WERI-Rb-1 (cell line): ENCODE measurements around the gene KLHL14.

Source experiments
- DNase-seq: peaks from one replicate; pipeline ENCODE4 v3.0.0-alpha.2; 2020
- H3K27ac ChIP-seq: fragments of 250-450 bp; sonication (Bioruptor Pico); 2 replicates; pipeline ENCODE4 v1.5.1; 2020; ENCODE audit warnings: mild to moderate bottlenecking, moderate library complexity
- H3K27me3 ChIP-seq: fragments of 250-450 bp; sonication (Bioruptor Pico); 2 replicates; pipeline ENCODE4 v1.5.1; 2021; ENCODE audit warnings: mild to moderate bottlenecking, low read depth, moderate library complexity; ENCODE audit not compliant: insufficient read depth, severe bottlenecking
- H3K36me3 ChIP-seq: fragments of 250-450 bp; sonication (Bioruptor Pico); 2 replicates; pipeline ENCODE4 v1.5.1; 2020; ENCODE audit warnings: mild to moderate bottlenecking, moderate library complexity
- H3K4me3 ChIP-seq: 2 replicates; pipeline ENCODE4 v1.5.1; 2011; ENCODE audit warnings: low read depth, mild to moderate bottlenecking, control low read depth, low read length
- H3K9me3 ChIP-seq: fragments of 250-450 bp; sonication (Bioruptor Pico); 2 replicates; pipeline ENCODE4 v1.5.1; 2021; ENCODE audit warnings: mild to moderate bottlenecking, moderate library complexity; ENCODE audit not compliant: severe bottlenecking
- CTCF ChIP-seq: IDR thresholded peaks from 2 replicates; pipeline ENCODE4 v1.5.1; 2011; ENCODE audit warnings: low read depth, mild to moderate bottlenecking, control low read depth, inconsistent platforms, low read length

The KLHL14 gene

GRCh38 chr18:32750328-32750727 lies 22.5 kb downstream of the KLHL14 start:
- Histone ChIP-seq H3K27ac (no peak overlapping the region), H3K4me3 (no peak overlapping the region), H3K27me3 (peaks cover 21% of the 10 kb centered on the region), H3K9me3 (no peaks in the 10 kb centered on the region), H3K36me3 (no peaks in the 10 kb centered on the region)
- TF ChIP-seq CTCF, result no peak
- DNase-seq, result no peak

DNA sequence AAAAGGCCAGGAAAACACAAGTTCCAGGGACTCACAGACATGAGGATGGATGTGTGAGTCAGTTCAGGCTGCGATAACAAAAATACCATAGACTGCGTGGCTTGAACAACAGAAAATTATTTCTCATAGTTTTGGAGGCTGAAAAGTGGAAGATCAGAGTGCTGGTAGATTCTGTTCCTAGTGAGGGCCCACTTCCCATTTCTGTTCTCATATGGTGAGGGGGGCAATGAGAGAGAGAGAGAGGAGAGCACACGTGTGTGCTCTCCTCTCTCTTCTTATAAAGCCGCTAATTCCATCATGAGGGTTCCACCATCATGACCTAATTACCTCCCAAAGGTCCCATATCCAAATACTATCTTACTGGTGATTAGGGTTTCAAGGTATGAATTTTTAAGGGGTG lies 23.0 kb downstream of the KLHL14 start:
- H3K27me3 ChIP-seq, result peaks cover 17% of the 10 kb centered on the region
- no peak for DNase-seq
- no peaks in the 10 kb centered on the region for H3K36me3 ChIP-seq
- no peak overlapping the region for H3K27ac ChIP-seq
- no peak for TF ChIP-seq CTCF
- no peak overlapping the region for H3K4me3 ChIP-seq
- H3K9me3 ChIP-seq, result no peaks in the 10 kb centered on the region

DNA sequence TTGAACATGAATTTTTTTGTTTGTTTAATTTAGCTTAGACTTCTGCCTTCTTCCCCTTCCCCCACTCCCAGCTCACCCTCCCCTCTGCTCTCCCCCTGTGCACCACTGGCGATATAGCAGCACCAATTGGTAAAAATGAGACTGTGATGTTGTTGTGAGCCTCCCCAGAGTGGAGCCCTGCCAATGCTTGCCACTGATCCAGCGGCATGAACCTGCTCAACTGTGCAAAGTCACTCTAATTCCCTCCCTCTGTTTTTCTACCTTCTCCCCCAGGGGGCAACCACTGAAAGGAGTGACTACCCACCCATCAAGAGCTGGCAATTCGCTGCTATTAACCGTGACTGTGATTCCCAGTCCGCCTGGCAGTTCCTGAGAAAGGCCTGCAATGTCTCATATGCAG lies 30.2 kb downstream of the KLHL14 start:
- Histone ChIP-seq H3K27me3 (peaks cover 38% of the 10 kb centered on the region), H3K4me3 (no peak overlapping the region), H3K27ac (no peak overlapping the region), H3K9me3 (no peaks in the 10 kb centered on the region), H3K36me3 (no peaks in the 10 kb centered on the region)
- no peak for TF ChIP-seq CTCF
- no peak for DNase-seq

DNA sequence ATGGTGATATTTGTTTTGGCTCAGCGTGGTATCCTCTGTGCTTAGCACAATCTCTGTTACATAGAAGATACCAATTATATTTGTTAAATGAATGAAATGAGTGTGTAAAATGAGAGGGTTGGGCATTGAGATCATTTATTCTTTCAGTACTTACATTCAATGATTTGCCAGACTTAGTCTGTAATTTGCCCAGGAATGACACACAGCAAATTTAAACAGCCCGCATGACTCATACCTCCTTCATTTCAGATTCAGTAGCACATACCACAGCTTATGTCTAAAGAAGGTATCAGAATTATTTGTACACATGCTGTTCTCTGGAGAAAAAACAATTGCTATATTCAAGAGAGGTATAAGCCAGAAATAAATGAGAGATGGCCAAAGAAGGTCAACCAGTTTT lies 37.0 kb downstream of the KLHL14 start:
- no peaks in the 10 kb centered on the region for H3K9me3 ChIP-seq
- peaks cover 17% of the 10 kb centered on the region for H3K27me3 ChIP-seq
- no peaks in the 10 kb centered on the region for H3K36me3 ChIP-seq
- DNase-seq, result no peak
- no peak overlapping the region for H3K4me3 ChIP-seq
- TF ChIP-seq CTCF, result no peak
- no peak overlapping the region for H3K27ac ChIP-seq

DNA sequence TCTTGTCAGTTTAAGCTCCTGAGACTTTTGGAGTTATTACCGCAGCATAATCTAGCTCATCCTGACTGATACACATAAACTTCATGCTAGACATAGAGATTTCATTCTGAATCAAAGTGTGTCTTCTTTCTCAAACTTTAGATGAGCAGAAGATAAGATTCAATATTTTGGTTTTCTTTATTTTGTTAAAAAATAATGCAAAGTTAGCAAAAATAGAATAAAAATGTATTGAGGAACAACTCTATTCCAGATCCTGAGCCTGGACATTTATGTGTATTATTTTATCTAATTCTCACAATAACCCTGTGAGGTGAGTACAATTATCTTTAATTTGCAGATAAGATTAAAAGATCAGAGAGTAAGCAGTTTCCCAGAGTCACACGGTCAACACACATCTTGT lies 38.4 kb downstream of the KLHL14 start:
- H3K27me3 ChIP-seq, result peaks cover 10% of the 10 kb centered on the region
- H3K9me3 ChIP-seq, result no peaks in the 10 kb centered on the region
- no peak overlapping the region for H3K27ac ChIP-seq
- no peak for DNase-seq
- H3K4me3 ChIP-seq, result no peak overlapping the region
- no peak for TF ChIP-seq CTCF
- H3K36me3 ChIP-seq, result no peaks in the 10 kb centered on the region

DNA sequence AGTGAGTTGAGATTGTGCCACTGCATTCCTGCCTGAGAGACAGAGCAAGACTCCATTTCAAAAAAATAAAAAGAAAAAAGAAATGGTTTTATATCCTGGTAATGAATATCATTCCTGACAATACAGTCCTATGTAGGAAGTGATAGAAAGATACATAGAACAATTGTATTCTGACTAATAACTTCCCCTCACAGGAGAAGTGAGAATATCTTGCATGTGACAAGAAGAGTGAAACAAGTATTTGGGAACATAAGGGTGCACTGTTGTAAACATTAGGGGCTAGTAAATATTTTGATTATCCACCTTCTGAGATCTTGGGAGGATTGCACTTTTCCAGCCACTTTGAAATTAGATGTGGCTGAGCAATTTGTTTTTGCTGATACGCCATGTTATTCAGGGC lies 40.7 kb downstream of the KLHL14 start:
- no peak for TF ChIP-seq CTCF
- Histone ChIP-seq H3K4me3 (no peak overlapping the region), H3K36me3 (no peaks in the 10 kb centered on the region), H3K27ac (no peak overlapping the region), H3K9me3 (no peaks in the 10 kb centered on the region), H3K27me3 (peaks cover 5% of the 10 kb centered on the region)
- DNase-seq, result no peak
